Bladder microvascular endothelial cell (primary cell): ENCODE measurements around the gene SHLD2. TPM values are rescaled to one million over a fixed set of nuclear protein-coding genes. Genes with fewer than 3 reads are reported as not detected.

Experiments
- total RNA-seq: library from RNA; depleted of rRNA; stranded (reverse); fragments of >200 nt; gene quantifications from 2 replicates; pipeline ENCODE4 v1.2.3, GENCODE V29; 2014

The SHLD2 gene, protein sequence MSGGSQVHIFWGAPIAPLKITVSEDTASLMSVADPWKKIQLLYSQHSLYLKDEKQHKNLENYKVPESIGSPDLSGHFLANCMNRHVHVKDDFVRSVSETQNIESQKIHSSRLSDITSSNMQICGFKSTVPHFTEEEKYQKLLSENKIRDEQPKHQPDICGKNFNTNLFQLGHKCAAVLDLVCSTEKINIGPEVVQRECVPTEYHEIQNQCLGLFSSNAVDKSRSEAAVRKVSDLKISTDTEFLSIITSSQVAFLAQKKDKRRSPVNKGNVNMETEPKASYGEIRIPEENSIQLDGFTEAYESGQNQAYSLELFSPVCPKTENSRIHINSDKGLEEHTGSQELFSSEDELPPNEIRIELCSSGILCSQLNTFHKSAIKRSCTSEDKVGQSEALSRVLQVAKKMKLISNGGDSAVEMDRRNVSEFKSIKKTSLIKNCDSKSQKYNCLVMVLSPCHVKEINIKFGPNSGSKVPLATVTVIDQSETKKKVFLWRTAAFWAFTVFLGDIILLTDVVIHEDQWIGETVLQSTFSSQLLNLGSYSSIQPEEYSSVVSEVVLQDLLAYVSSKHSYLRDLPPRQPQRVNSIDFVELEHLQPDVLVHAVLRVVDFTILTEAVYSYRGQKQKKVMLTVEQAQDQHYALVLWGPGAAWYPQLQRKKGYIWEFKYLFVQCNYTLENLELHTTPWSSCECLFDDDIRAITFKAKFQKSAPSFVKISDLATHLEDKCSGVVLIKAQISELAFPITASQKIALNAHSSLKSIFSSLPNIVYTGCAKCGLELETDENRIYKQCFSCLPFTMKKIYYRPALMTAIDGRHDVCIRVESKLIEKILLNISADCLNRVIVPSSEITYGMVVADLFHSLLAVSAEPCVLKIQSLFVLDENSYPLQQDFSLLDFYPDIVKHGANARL
- 16.4 and 22.8 TPM in 2 replicates for total RNA-seq

DNA sequence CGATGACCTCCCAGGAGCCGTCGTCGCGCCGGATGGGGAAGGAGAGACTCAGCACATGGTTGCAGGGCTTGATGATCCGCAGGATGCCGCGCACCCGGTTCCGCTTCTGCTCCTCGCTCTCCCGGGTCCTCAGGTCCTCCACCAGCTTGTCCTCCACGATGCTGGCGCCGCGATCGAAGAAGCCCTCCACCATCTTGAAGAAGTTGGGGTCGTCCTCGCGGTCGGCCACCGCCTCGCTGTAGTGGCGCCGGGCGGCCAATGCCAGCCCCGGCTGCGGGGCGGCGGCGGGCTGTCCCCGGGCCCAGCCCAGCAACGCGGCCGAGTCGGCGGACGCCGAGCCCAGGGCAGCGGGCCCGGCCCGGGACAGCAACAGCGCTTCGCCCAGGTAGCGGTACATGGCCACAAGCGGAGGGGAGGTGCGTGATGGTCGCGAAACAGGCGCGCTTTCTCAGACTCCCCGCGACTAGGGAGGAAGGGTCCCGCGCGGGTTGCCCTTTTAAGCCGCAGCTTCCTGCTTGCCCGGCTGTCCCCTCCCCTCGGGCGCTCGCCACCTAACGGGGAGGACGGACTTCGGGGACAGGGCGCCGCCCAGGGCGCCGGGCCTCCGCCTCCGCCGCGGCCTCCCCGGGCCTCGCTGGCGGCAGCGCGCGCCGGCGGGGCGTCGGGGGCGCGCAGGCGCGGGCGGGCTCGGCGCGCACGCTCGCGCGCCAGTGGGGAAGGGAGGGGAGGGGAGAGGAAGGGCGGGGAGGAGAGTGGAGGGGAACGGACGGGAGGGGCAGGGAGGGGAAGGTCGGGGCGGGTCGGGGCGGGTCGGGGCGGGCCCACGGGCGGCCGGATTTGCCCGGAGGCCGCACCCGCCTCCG, at the start of gene SHLD2, which contains the start of gene GLUD1:
TSS of gene SHLD2 (plus strand) at position 834 of the 863 bp plus-strand sequence. CDS start 56,149 bp downstream, outside the sequence.
TSS of gene GLUD1 (minus strand) at position 471 of the 863 bp plus-strand sequence. CDS start at position 397, 74 bp downstream.

GRCh38 chr10:87225148-87225547, 130.1 kb downstream of the SHLD2 start, which contains the start of gene NUTM2A:
TSS of gene NUTM2A (plus strand) at chr10:87225448. CDS start at chr10:87225831, 383 bp downstream.

Other genes with a start within 250 kb of the SHLD2 start
- gene MMRN2, start 137.6 kb upstream of the SHLD2 start, total RNA-seq = 203 and 292 TPM in 2 replicates
- 111 and 131 TPM in 2 replicates for gene SNCG, start 136.6 kb upstream of the SHLD2 start, total RNA-seq
- gene ADIRF, start 126.7 kb upstream of the SHLD2 start, total RNA-seq = 16.2 and 28.5 TPM in 2 replicates
- not detected in 2 replicates for gene FAM25A, start 74.9 kb upstream of the SHLD2 start, total RNA-seq
- gene GLUD1, start 363 bp upstream of the SHLD2 start, total RNA-seq = 150 and 181 TPM in 2 replicates
- 0.16 and 0.44 TPM in 2 replicates for gene NUTM2A, start 130.2 kb downstream of the SHLD2 start, total RNA-seq